Kidney (tissue), 14 donors: ENCODE measurements around the gene TAX1BP3. TPM values are rescaled to one million over a fixed set of nuclear protein-coding genes. Genes with fewer than 3 reads are reported as not detected.

ENCODE experiments used
- DNase-seq, 5 donors: peaks; one replicate each; pipeline ENCODE4 v3.0.0-alpha.2; 2013 to 2020
- FAIRE-seq: peaks from 2 replicates; lab custom pipeline; 2012; peaks lifted over from hg19 to GRCh38; lab: Jason Lieb, UNC
- H3K27ac ChIP-seq, 2 donors: one replicate each; pipeline ENCODE4 v1.7.0; 2013; ENCODE audit warnings: low read depth in 2 of 2, low read length in 2 of 2, inconsistent platforms in 1 of 2
- H3K27me3 ChIP-seq: one replicate; pipeline ENCODE4 v1.7.1; 2013; ENCODE audit warnings: low read length, inconsistent platforms; ENCODE audit not compliant: control insufficient read depth, insufficient read depth
- H3K36me3 ChIP-seq, 3 donors: one replicate each; pipeline versions ENCODE4 v1.7.0 to v1.7.1; 2013; ENCODE audit warnings: low read length in 3 of 3, control low read depth in 1 of 3, inconsistent platforms in 1 of 3; ENCODE audit not compliant: insufficient read depth in 3 of 3, control insufficient read depth in 2 of 3
- H3K4me1 ChIP-seq, 3 donors: one replicate each; pipeline versions ENCODE4 v1.7.0 to v1.7.1; 2013; ENCODE audit warnings: low read length in 3 of 3, inconsistent platforms in 1 of 3, low read depth in 1 of 3; ENCODE audit not compliant: control insufficient read depth in 2 of 3, insufficient read depth in 2 of 3
- H3K4me3 ChIP-seq, 3 donors: one replicate each; pipeline versions ENCODE4 v1.7.0 to v1.8.1; 2013; ENCODE audit warnings: low read length in 3 of 3, control low read depth in 1 of 3, inconsistent platforms in 1 of 3
- H3K9ac ChIP-seq, 3 donors: one replicate each; pipeline versions ENCODE4 v1.7.0 to v1.7.1; 2013; ENCODE audit warnings: low read length in 3 of 3, control low read depth in 1 of 3, inconsistent platforms in 1 of 3
- H3K9me3 ChIP-seq, 3 donors: one replicate each; pipeline versions ENCODE4 v1.7.0 to v1.7.1; 2013; ENCODE audit warnings: low read length in 3 of 3, control low read depth in 1 of 3, inconsistent platforms in 1 of 3; ENCODE audit not compliant: control insufficient read depth in 2 of 3, insufficient read depth in 1 of 3
- intact Hi-C: fragments of 100-400 bp; cut with DNase I; formaldehyde crosslinking; loops from one replicate; pipeline ENCODE4 v1.11.1; 2022
- polyA plus RNA-seq: library from polyadenylated mRNA; stranded (reverse); fragments of 350-450 nt; fragmentation: Illumina TruSeq; extraction: RNeasy Lipid Tissue Mini Kit (QIAGEN cat#74804); gene quantifications from one replicate; pipeline ENCODE4 v1.2.3, GENCODE V29; 2014; ENCODE audit warnings: low read depth, low replicate concordance; ENCODE audit not compliant: insufficient read depth
- total RNA-seq: library from RNA; stranded (reverse); fragmentation: NEBNext Ultra II Directional; extraction: Animal tissue kit (Norgen Biotek cat#: 25700); gene quantifications from one replicate; pipeline ENCODE4 v1.2.1, GENCODE V29; 2021
- TF ChIP-seq, protein P1 (sequence below): IDR thresholded peaks from 3 replicates; pipeline ENCODE4 v1.5.1; 2012; ENCODE audit warnings: mild to moderate bottlenecking, moderate library complexity, borderline replicate concordance; ENCODE audit not compliant: insufficient read depth; ENCODE audit errors: extremely low read depth
- donor health status: control.
- donor health status: control.
- donor health status: control.
- donor health status: control.
- donor health status: control.
- donor health status: DM: yes; HTN: yes; CAD: no.
- donor health status: Normal renal cell carcinoma (clear cell type).

Gene TAX1BP3
- total and polyA plus RNA-seq, 2 donors from 2014 or later: 128 to 158 TPM

DNA sequence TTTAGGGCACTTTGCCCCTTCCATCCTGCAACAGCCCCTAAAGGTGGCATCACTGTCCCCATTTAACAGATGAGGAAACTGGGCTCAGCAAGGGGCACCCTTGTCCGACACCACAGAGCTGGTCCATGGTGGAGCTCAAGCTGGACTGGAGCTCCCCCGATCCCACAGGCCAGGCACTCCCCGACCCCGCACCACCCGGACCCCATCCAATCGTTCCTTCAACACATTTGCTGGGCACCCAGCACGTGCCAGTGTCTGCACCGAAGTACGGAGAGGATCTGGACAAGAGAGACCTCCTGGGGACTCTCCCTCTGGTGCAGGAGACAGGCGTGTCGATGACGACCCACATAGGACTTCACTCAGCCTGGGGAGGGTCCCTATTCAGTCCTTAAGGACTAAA lies 13.7 kb upstream of the TAX1BP3 start:
- FAIRE-seq (no peak), DNase-seq (peak in 1 of 5 donors; percentile 63)
- intact Hi-C loops: no loop called here
- TF ChIP-seq, protein P1, sequence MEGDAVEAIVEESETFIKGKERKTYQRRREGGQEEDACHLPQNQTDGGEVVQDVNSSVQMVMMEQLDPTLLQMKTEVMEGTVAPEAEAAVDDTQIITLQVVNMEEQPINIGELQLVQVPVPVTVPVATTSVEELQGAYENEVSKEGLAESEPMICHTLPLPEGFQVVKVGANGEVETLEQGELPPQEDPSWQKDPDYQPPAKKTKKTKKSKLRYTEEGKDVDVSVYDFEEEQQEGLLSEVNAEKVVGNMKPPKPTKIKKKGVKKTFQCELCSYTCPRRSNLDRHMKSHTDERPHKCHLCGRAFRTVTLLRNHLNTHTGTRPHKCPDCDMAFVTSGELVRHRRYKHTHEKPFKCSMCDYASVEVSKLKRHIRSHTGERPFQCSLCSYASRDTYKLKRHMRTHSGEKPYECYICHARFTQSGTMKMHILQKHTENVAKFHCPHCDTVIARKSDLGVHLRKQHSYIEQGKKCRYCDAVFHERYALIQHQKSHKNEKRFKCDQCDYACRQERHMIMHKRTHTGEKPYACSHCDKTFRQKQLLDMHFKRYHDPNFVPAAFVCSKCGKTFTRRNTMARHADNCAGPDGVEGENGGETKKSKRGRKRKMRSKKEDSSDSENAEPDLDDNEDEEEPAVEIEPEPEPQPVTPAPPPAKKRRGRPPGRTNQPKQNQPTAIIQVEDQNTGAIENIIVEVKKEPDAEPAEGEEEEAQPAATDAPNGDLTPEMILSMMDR: no peak
- no peak overlapping the region for H3K9ac ChIP-seq
- no peak overlapping the region for H3K27ac ChIP-seq
- no peaks in the 10 kb centered on the region for H3K36me3 ChIP-seq
- H3K4me3 ChIP-seq: no peak overlapping the region
- no peaks in the 10 kb centered on the region for H3K9me3 ChIP-seq
- H3K4me1 ChIP-seq: no peaks in the 10 kb centered on the region
- H3K27me3 ChIP-seq: peaks cover 3% of the 10 kb centered on the region

DNA sequence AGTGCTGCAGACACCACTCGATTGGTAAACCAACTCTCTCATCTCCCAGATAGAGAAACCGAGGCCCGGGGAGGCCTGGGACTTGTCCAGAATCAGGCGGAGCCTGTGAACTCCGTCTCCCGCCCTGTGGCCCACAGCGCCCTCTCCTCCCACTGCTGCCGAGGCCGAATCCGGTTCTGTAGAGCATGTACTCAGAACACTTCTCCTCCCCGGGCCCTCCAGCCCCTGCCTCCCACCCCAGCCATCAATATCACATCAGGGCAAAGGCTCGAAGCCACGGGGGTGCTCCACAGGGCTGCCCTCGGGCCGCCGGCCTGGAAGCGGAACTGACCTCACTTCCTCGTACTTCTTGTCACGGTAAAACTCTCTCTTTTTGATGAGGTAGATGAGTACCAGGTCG lies 13.2 kb upstream of the TAX1BP3 start:
- H3K9ac ChIP-seq: no peak overlapping the region
- H3K27me3 ChIP-seq: peaks cover 3% of the 10 kb centered on the region
- no peak overlapping the region for H3K27ac ChIP-seq
- FAIRE-seq: no peak
- H3K36me3 ChIP-seq: no peaks in the 10 kb centered on the region
- TF ChIP-seq, protein P1: no peak
- intact Hi-C loops: no loop called here
- peak in 1 of 5 donors; percentile 61 for DNase-seq
- H3K4me3 ChIP-seq: no peak overlapping the region
- H3K9me3 ChIP-seq: no peaks in the 10 kb centered on the region
- H3K4me1 ChIP-seq: no peaks in the 10 kb centered on the region

DNA sequence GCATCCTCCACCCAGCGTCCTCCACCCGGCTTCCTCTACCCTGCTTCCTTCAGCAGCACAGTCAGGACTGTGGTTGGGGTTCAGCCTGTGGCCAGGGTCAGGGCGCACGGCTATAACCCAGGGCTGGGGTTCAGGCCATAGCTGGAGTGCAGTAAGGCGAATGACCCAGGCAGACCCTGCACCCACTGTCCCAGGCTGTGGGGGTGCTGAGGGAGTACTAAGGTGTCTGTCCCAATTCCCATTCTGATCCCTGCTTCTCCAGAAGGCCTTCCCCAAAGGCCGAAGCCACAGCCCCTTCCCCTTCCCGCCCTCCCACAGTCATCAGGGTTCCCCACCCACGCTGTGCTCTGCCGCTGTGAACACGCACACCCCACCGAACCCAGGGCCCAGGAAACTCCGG lies 12.7 kb upstream of the TAX1BP3 start:
- TF ChIP-seq, protein P1: no peak
- Histone ChIP-seq H3K4me3 (no peak overlapping the region), H3K36me3 (no peaks in the 10 kb centered on the region), H3K4me1 (no peaks in the 10 kb centered on the region), H3K9ac (no peak overlapping the region), H3K27me3 (peaks cover 3% of the 10 kb centered on the region), H3K27ac (no peak overlapping the region), H3K9me3 (no peaks in the 10 kb centered on the region)
- FAIRE-seq (no peak), DNase-seq (peak in 1 of 5 donors; percentile 54)
- intact Hi-C loops: no loop called here
